IMR-90 (cell line): ENCODE results near the gene ABAT. TPM values are rescaled to one million over a fixed set of nuclear protein-coding genes. Genes with fewer than 3 reads are reported as not detected.

ENCODE experiments used
- ATAC-seq: fragments of 200-7000 bp; cut with Tn5 transposase; 2 replicates; pipeline ENCODE4 v1.9.1; 2020; ENCODE audit warnings: low read depth, mild to moderate bottlenecking, moderate library complexity
- BruUV-seq: library from RNA; stranded (reverse); fragments of 400-500 nt; replicated peaks from 2 replicates; lab custom pipeline; 2021; lab: Mats Ljungman, UMichigan
- CTCF ChIA-PET: fragments of 300-600 bp; formaldehyde crosslinking; extraction: SDS; loops from one replicate; lab custom pipeline; 2021; ENCODE audit warnings: antibody characterized with exemption; lab: Yijun Ruan, JAX
- POLR2A ChIA-PET: fragments of 300-600 bp; sonication (Branson Sonifier 250); formaldehyde crosslinking; loops from one replicate; lab custom pipeline; 2022; ENCODE audit warnings: antibody characterized with exemption; ENCODE audit not compliant: unreplicated experiment; lab: Charles Lee
- DNase-seq: peaks from one replicate; pipeline ENCODE4 v3.0.0; 2013
- H2AFZ ChIP-seq: replicated peaks from 2 replicates; pipeline ENCODE3; 2013; ENCODE audit warnings: low read length, mild to moderate bottlenecking; ENCODE audit not compliant: poor library complexity
- H2AK5ac ChIP-seq: 2 replicates; pipeline ENCODE4 v1.6.1; 2013; ENCODE audit warnings: low read depth, low read length, inconsistent platforms
- H2AK9ac ChIP-seq: replicated peaks from 2 replicates; pipeline ENCODE3; 2013; ENCODE audit warnings: mild to moderate bottlenecking, low read depth, low read length, moderate library complexity; ENCODE audit not compliant: poor library complexity
- H2BK120ac ChIP-seq: 2 replicates; pipeline ENCODE4 v1.6.1; 2013; ENCODE audit warnings: low read depth, low read length, inconsistent platforms
- H2BK15ac ChIP-seq: 3 replicates; pipeline ENCODE4 v1.6.1; 2013; ENCODE audit warnings: low read depth, low read length, inconsistent platforms
- H2BK20ac ChIP-seq: 2 replicates; pipeline ENCODE4 v1.6.1; 2013; ENCODE audit warnings: low read depth, mild to moderate bottlenecking, inconsistent platforms, low read length, moderate library complexity
- H2BK5ac ChIP-seq: 2 replicates; pipeline ENCODE4 v1.6.1; 2013; ENCODE audit warnings: mild to moderate bottlenecking, low read depth, low read length, inconsistent platforms; ENCODE audit not compliant: poor library complexity, severe bottlenecking
- H3K14ac ChIP-seq: replicated peaks from 2 replicates; pipeline ENCODE4 v1.6.1; 2013; ENCODE audit warnings: low read depth, low read length, inconsistent platforms
- H3K18ac ChIP-seq: 2 replicates; pipeline ENCODE4 v1.6.1; 2013; ENCODE audit warnings: low read depth, low read length, control low read depth
- H3K23ac ChIP-seq: 2 replicates; pipeline ENCODE4 v1.6.1; 2013; ENCODE audit warnings: low read depth, low read length, inconsistent platforms
- H3K27ac ChIP-seq: 2 replicates; pipeline ENCODE4 v1.5.1; 2013; ENCODE audit warnings: mild to moderate bottlenecking, control low read depth, low read length; ENCODE audit not compliant: insufficient read depth
- H3K27me3 ChIP-seq: 2 replicates; pipeline ENCODE4 v1.6.1; 2013; ENCODE audit warnings: low read length; ENCODE audit not compliant: control insufficient read depth, insufficient read depth
- H3K36me3 ChIP-seq: 2 replicates; pipeline ENCODE4 v1.6.1; 2013; ENCODE audit warnings: low read length, mixed read lengths; ENCODE audit not compliant: control insufficient read depth, insufficient read depth
- H3K4ac ChIP-seq: 2 replicates; pipeline ENCODE4 v1.6.1; 2013; ENCODE audit warnings: low read depth, low read length, inconsistent platforms
- H3K4me1 ChIP-seq: 2 replicates; pipeline ENCODE4 v1.6.1; 2013; ENCODE audit warnings: low read length, mixed read lengths; ENCODE audit not compliant: control insufficient read depth, insufficient read depth
- H3K4me2 ChIP-seq: 2 replicates; pipeline ENCODE4 v1.6.1; 2013; ENCODE audit warnings: low read depth, mild to moderate bottlenecking, control low read depth, low read length, moderate library complexity
- H3K4me3 ChIP-seq: 2 replicates; pipeline ENCODE4 v1.5.1; 2013; ENCODE audit warnings: low read depth, mild to moderate bottlenecking, control low read depth, low read length, moderate library complexity; ENCODE audit not compliant: insufficient read depth
- H3K56ac ChIP-seq: 2 replicates; pipeline ENCODE4 v1.6.1; 2013; ENCODE audit warnings: low read length, inconsistent platforms; ENCODE audit not compliant: insufficient read depth; ENCODE audit errors: extremely low read depth
- H3K79me1 ChIP-seq, 2 experiments: 2 replicates each; pipeline ENCODE4 v1.6.1; 2013; ENCODE audit warnings: low read length in 2 of 2, inconsistent platforms in 1 of 2, low read depth in 1 of 2
- H3K9ac ChIP-seq: 2 replicates; pipeline ENCODE4 v1.6.1; 2013; ENCODE audit warnings: low read depth, low read length, control low read depth
- H3K9me1 ChIP-seq: 2 replicates; pipeline ENCODE4 v1.6.1; 2013; ENCODE audit warnings: low read length, inconsistent platforms; ENCODE audit not compliant: insufficient read depth
- H3K9me3 ChIP-seq: 2 replicates; pipeline ENCODE4 v1.6.1; 2013; ENCODE audit warnings: low read length; ENCODE audit not compliant: control insufficient read depth, insufficient read depth
- H4K20me1 ChIP-seq: 2 replicates; pipeline ENCODE4 v1.6.1; 2013; ENCODE audit warnings: low read length, inconsistent platforms; ENCODE audit not compliant: insufficient read depth
- H4K5ac ChIP-seq: 2 replicates; pipeline ENCODE4 v1.6.1; 2013; ENCODE audit warnings: mild to moderate bottlenecking, low read depth, low read length, control low read depth
- H4K8ac ChIP-seq, 2 experiments: 2 replicates each; pipeline ENCODE4 v1.6.1; 2013; ENCODE audit warnings: low read depth in 2 of 2, low read length in 2 of 2, control low read depth in 1 of 2, inconsistent platforms in 1 of 2
- H4K91ac ChIP-seq: 2 replicates; pipeline ENCODE4 v1.6.1; 2013; ENCODE audit warnings: low read depth, low read length, inconsistent platforms; ENCODE audit not compliant: insufficient read depth
- BHLHE40 ChIP-seq: fragments of 150-350 bp; IDR thresholded peaks from 2 replicates; pipeline ENCODE4 v1.6.1; 2016; ENCODE audit warnings: mild to moderate bottlenecking, low read depth, low read length
- WGBS, 2 experiments: methylation state at CpG; one replicate each; pipeline versions ENCODE4 v1.1.5 to v1.1.7; 2013; ENCODE audit warnings: missing lambda C conversion rate in 2 of 2; ENCODE audit not compliant: insufficient read length in 1 of 2; ENCODE audit errors: extremely low coverage in 2 of 2; 5-methylcytosine and 5-hydroxymethylcytosine counted together
- dilution Hi-C: fragments of 300-500 bp; cut with HindIII; formaldehyde crosslinking; loops from one replicate; pipeline ENCODE4 v1.14.3; 2018; ENCODE audit warnings: low sequenced_read_pairs; ENCODE audit not compliant: unreplicated experiment
- in situ Hi-C: fragments of 300-500 bp; cut with MboI; formaldehyde crosslinking; loops from 3 replicates; pipeline ENCODE4 v1.14.3; 2019; ENCODE audit warnings: low sequenced_read_pairs, inconsistent platforms, mixed read lengths
- intact Hi-C: fragments of 100-400 bp; cut with micrococcal nuclease; formaldehyde crosslinking; loops from 2 replicates; pipeline ENCODE4 v1.10.0; 2022
- polyA plus RNA-seq, 3 experiments: library from polyadenylated mRNA; depleted of rRNA; stranded (reverse); fragments of >200 nt; gene quantifications; 2 replicates each; pipeline ENCODE4 v1.2.3, GENCODE V29; 2012; ENCODE audit warnings: low replicate concordance in 1 of 3
- total RNA-seq: library from RNA; depleted of rRNA; stranded (reverse); fragments of >200 nt; gene quantifications from 2 replicates; pipeline ENCODE4 v1.2.3, GENCODE V29; 2012

The ABAT gene
- total and polyA plus RNA-seq, 2 of the 4 experiments (the other 2 are of a cell fraction) = 4.5 to 6.9 TPM

GRCh38 chr16:8781797-8782196 is 107.4 kb downstream of the ABAT start:
- no peak overlapping the region for H4K8ac ChIP-seq
- no peaks in the 10 kb centered on the region for H3K36me3 ChIP-seq
- H3K27ac ChIP-seq = no peak overlapping the region
- no peak overlapping the region for H2BK120ac ChIP-seq
- dilution Hi-C loops (no loop called here), in situ Hi-C loops (no loop called here), intact Hi-C loops (no loop called here)
- H3K23ac ChIP-seq = no peak overlapping the region
- no peak overlapping the region for H3K4me2 ChIP-seq
- H3K79me1 ChIP-seq = no peaks in the 10 kb centered on the region
- no peak overlapping the region for H2BK20ac ChIP-seq
- H2AFZ ChIP-seq = no peak overlapping the region
- ChIA-PET CTCF (no interaction called here), POLR2A (no interaction called here)
- ATAC-seq (no peak), DNase-seq (no peak)
- no peak overlapping the region for H4K5ac ChIP-seq
- H3K9ac ChIP-seq = no peak overlapping the region
- H3K4me1 ChIP-seq = no peaks in the 10 kb centered on the region
- H2BK5ac ChIP-seq = no peak overlapping the region
- no peak for TF ChIP-seq BHLHE40
- H3K4ac ChIP-seq = no peak overlapping the region
- no peak overlapping the region for H2BK15ac ChIP-seq
- peaks cover 1% of the 10 kb centered on the region for H3K27me3 ChIP-seq
- H4K20me1 ChIP-seq = no peaks in the 10 kb centered on the region
- H3K9me3 ChIP-seq = 0 out of 2 replicates have a peak, but pooled peaks cover 2% of the 10 kb centered on the region
- no peak overlapping the region for H3K18ac ChIP-seq
- no peak overlapping the region for H3K14ac ChIP-seq
- no peak overlapping the region for H3K4me3 ChIP-seq
- no peaks in the 10 kb centered on the region for H3K9me1 ChIP-seq
- H3K56ac ChIP-seq = no peak overlapping the region
- no peak overlapping the region for H4K91ac ChIP-seq
- no TSS peak for BruUV-seq
- H2AK9ac ChIP-seq = no peak overlapping the region
- WGBS, 2 experiments = no CpG with 5 or more reads among the region's 8 CpGs
- H2AK5ac ChIP-seq = no peak overlapping the region
